B cell (primary cell): ENCODE data around the gene MPZL1. TPM values are rescaled to one million over a fixed set of nuclear protein-coding genes. Genes with fewer than 3 reads are reported as not detected.
A peak's percentile ranks its signal among the peaks of the same experiment; 100 is the strongest.

Experiments used
- ATAC-seq: fragments of 200-7000 bp; cut with Tn5 transposase; one replicate; pipeline ENCODE4 v1.10.0; 2021; ENCODE audit warnings: low read depth, mild to moderate bottlenecking, moderate number of reproducible peaks, moderate library complexity
- CTCF ChIA-PET: fragments of 350-600 bp; sonication (Branson Sonifier 250); formaldehyde crosslinking; loops from one replicate; lab custom pipeline; 2021; ENCODE audit warnings: antibody characterized with exemption, inconsistent platforms; lab: Charles Lee
- POLR2A ChIA-PET: fragments of 350-600 bp; sonication (Branson Sonifier 250); formaldehyde crosslinking; loops from one replicate; lab custom pipeline; 2021; ENCODE audit warnings: antibody characterized with exemption; lab: Charles Lee
- DNase-seq: peaks from one replicate; pipeline ENCODE4 v3.0.0; 2013
- H2AFZ ChIP-seq: 2 replicates; pipeline ENCODE4 v1.6.1; 2012; ENCODE audit warnings: mild to moderate bottlenecking, low read depth, low read length; ENCODE audit not compliant: insufficient read depth, poor library complexity, severe bottlenecking
- H3K27ac ChIP-seq, 2 donors: 1 replicate in 1 of 2; 2 replicates in 1 of 2; pipeline ENCODE4 v1.5.1; 2012 to 2013; ENCODE audit warnings: low read length in 2 of 2, mild to moderate bottlenecking in 2 of 2, moderate library complexity in 1 of 2
- H3K27me3 ChIP-seq, 4 experiments: fragments of 200-600 bp in 1 of 4; sonication (generic) in 1 of 4; replicated peaks in 1 of 4; 1 replicate in 2 of 4; 2 replicates in 2 of 4; pipeline versions ENCODE4 v1.6.1 to v1.7.0; 2013 to 2016; ENCODE audit warnings: low read length in 3 of 4, mild to moderate bottlenecking in 2 of 4, mixed read lengths in 1 of 4, moderate library complexity in 1 of 4; ENCODE audit not compliant: insufficient read depth in 4 of 4, control insufficient read depth in 3 of 4; ENCODE audit errors: control extremely low read depth in 1 of 4
- H3K36me3 ChIP-seq, 2 experiments: replicated peaks in 1 of 2; 1 replicate in 1 of 2; 2 replicates in 1 of 2; pipeline versions ENCODE4 v1.6.1 to v1.7.1; 2013; ENCODE audit warnings: low read length in 1 of 2; ENCODE audit not compliant: insufficient read depth in 2 of 2, control insufficient read depth in 1 of 2; ENCODE audit errors: control extremely low read depth in 1 of 2, extremely low read depth in 1 of 2
- H3K4me1 ChIP-seq, 2 donors: fragments of 200-600 bp in 1 of 2; sonication (generic) in 1 of 2; 1 replicate in 1 of 2; 2 replicates in 1 of 2; pipeline versions ENCODE4 v1.5.1 to v1.6.1; 2013 to 2017; ENCODE audit warnings: low read length in 2 of 2; ENCODE audit not compliant: control insufficient read depth in 2 of 2, insufficient read depth in 2 of 2
- H3K4me2 ChIP-seq: replicated peaks from 2 replicates; pipeline ENCODE3; 2012; ENCODE audit warnings: mild to moderate bottlenecking, low read depth, low read length; ENCODE audit not compliant: poor library complexity, severe bottlenecking
- H3K4me3 ChIP-seq, 5 experiments: fragments of 200-600 bp in 1 of 5; sonication (generic) in 1 of 5; 1 replicate in 3 of 5; 2 replicates in 2 of 5; pipeline versions ENCODE4 v1.5.1 to v1.7.0; 2011 to 2016; ENCODE audit warnings: low read length in 4 of 5, mild to moderate bottlenecking in 4 of 5, low read depth in 2 of 5, control low read depth in 1 of 5, moderate library complexity in 1 of 5; ENCODE audit not compliant: insufficient read depth in 1 of 5; ENCODE audit errors: control extremely low read depth in 1 of 5, extremely low read depth in 1 of 5
- H3K79me2 ChIP-seq: fragments of 200-600 bp; sonication (generic); one replicate; pipeline ENCODE4 v1.6.0; 2016; ENCODE audit warnings: low read length; ENCODE audit not compliant: control insufficient read depth, insufficient read depth
- H3K9ac ChIP-seq: fragments of 200-600 bp; sonication (generic); 2 replicates; pipeline ENCODE4 v1.6.1; 2017; ENCODE audit warnings: mild to moderate bottlenecking, low read length, moderate library complexity
- H3K9me3 ChIP-seq, 3 donors: one replicate each; pipeline versions ENCODE4 v1.6.1 to v1.7.1; 2013; ENCODE audit warnings: low read length in 2 of 3; ENCODE audit not compliant: control insufficient read depth in 2 of 3, insufficient read depth in 1 of 3; ENCODE audit errors: control extremely low read depth in 1 of 3
- H4K20me1 ChIP-seq: 2 replicates; pipeline ENCODE4 v1.6.0; 2012; ENCODE audit warnings: mild to moderate bottlenecking, low read length; ENCODE audit not compliant: insufficient read depth, control insufficient read depth, poor library complexity, severe bottlenecking
- H3K27ac Mint-ChIP-seq: one replicate; pipeline ENCODE4 v1.8.0; 2021; ENCODE audit warnings: mixed read lengths
- H3K27me3 Mint-ChIP-seq: one replicate; pipeline ENCODE4 v1.8.0; 2021; ENCODE audit warnings: mixed read lengths
- H3K4me1 Mint-ChIP-seq: one replicate; pipeline ENCODE4 v1.8.0; 2021; ENCODE audit warnings: mixed read lengths
- H3K4me3 Mint-ChIP-seq: one replicate; pipeline ENCODE4 v1.8.0; 2021; ENCODE audit warnings: mixed read lengths
- H3K9me3 Mint-ChIP-seq: one replicate; pipeline ENCODE4 v1.8.0; 2022; ENCODE audit warnings: mixed read lengths; ENCODE audit not compliant: insufficient read depth
- EZH2 ChIP-seq: IDR thresholded peaks from 2 replicates; pipeline ENCODE4 v1.6.1; 2012; ENCODE audit warnings: borderline replicate concordance, low read depth, mild to moderate bottlenecking, moderate library complexity, low read length; ENCODE audit not compliant: insufficient read depth, poor library complexity, severe bottlenecking
- WGBS: methylation state at CpG from one replicate; pipeline ENCODE4 v1.1.5; 2013; ENCODE audit warnings: missing lambda C conversion rate; ENCODE audit not compliant: insufficient coverage; 5-methylcytosine and 5-hydroxymethylcytosine counted together
- intact Hi-C: fragments of 100-400 bp; cut with micrococcal nuclease; formaldehyde crosslinking; loops from one replicate; pipeline ENCODE4 v1.10.0; 2022
- polyA plus RNA-seq: library from polyadenylated mRNA; depleted of rRNA; stranded (reverse); fragments of >200 nt; gene quantifications from 2 replicates; pipeline ENCODE4 v1.2.3, GENCODE V29; 2012
- total RNA-seq, 2 donors: library from RNA; stranded (reverse); fragments of 120-200 nt in 1 of 2; gene quantifications; 1 replicate in 1 of 2; 2 replicates in 1 of 2; pipeline versions ENCODE4 v1.2.3 to v1.2.4, GENCODE V29; 2013 to 2022
- TF ChIP-seq, protein P1 (sequence below): fragments of 200-600 bp; IDR thresholded peaks from one replicate; pipeline ENCODE4 v1.8.0; 2022; ENCODE audit warnings: antibody characterized with exemption, mild to moderate bottlenecking

The MPZL1 gene
- total and polyA plus RNA-seq, 2 donors (not counting 1 experiment from before 2014, with no cell fraction given) = 15.4 to 27.7 TPM

DNA sequence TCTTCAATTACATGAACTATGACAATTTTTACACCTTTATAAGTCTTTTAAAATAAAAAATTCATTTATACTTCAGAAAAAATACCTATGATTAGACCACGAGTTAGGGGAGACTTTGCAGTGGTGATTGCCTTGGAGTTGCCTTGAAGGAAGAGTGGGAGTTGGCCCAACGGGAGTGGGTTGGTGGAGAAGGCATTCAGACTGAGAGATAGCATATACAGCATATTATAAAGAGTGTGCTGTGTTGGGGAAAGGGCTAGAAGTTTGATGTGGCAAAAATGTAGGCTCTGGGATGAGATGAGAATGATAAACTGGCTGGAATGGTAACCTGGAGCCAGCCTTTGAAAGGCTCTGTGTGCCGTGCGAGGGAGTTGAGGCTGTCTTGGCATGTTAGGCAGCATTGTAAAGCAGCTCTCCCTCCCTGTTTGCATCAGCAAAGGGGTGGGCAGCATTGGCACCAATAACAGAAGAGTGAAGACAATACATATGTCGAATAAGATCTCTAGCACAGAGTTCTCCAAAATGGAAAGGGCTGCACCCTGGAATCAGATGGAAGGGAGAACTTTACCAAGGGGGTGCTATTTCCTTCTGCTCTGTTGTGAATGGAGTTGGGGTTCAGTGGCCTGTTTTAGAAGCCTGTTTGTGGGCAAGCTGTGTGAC is 24.4 kb downstream of the MPZL1 start:
- ChIA-PET POLR2A (no interaction called here), CTCF (no interaction called here)
- peaks cover 48% of the 10 kb centered on the region for H3K79me2 ChIP-seq
- H3K4me3 Mint-ChIP-seq = peak overlapping the region; percentile 9
- intact Hi-C loops = no loop called here
- H2AFZ ChIP-seq = peak overlapping the region; percentile 53
- TF ChIP-seq, protein P1, sequence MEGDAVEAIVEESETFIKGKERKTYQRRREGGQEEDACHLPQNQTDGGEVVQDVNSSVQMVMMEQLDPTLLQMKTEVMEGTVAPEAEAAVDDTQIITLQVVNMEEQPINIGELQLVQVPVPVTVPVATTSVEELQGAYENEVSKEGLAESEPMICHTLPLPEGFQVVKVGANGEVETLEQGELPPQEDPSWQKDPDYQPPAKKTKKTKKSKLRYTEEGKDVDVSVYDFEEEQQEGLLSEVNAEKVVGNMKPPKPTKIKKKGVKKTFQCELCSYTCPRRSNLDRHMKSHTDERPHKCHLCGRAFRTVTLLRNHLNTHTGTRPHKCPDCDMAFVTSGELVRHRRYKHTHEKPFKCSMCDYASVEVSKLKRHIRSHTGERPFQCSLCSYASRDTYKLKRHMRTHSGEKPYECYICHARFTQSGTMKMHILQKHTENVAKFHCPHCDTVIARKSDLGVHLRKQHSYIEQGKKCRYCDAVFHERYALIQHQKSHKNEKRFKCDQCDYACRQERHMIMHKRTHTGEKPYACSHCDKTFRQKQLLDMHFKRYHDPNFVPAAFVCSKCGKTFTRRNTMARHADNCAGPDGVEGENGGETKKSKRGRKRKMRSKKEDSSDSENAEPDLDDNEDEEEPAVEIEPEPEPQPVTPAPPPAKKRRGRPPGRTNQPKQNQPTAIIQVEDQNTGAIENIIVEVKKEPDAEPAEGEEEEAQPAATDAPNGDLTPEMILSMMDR = no peak
- no peak for TF ChIP-seq EZH2
- DNase-seq = no peak
- no peaks in the 10 kb centered on the region for H3K36me3 ChIP-seq
- no peak overlapping the region for H3K4me3 ChIP-seq
- no peaks in the 10 kb centered on the region for H3K9me3 Mint-ChIP-seq
- no peaks in the 10 kb centered on the region for H3K27me3 ChIP-seq
- H3K9ac ChIP-seq = no peak overlapping the region
- H4K20me1 ChIP-seq = no peaks in the 10 kb centered on the region
- peak overlapping the region; percentile 57 for H3K27ac Mint-ChIP-seq
- H3K27ac ChIP-seq = peak overlapping the region in 1 of 2 donors; percentile 11
- peaks cover 17 to 22% of the 10 kb centered on the region in 2 donors for H3K4me1 ChIP-seq
- 74% methylated on average over 5 of the region's 5 CpGs for WGBS
- peak overlapping the region; percentile 43 for H3K4me2 ChIP-seq
- H3K9me3 ChIP-seq = no peaks in the 10 kb centered on the region
- no peak for ATAC-seq
- H3K27me3 Mint-ChIP-seq = no peaks in the 10 kb centered on the region
- peaks cover 57% of the 10 kb centered on the region for H3K4me1 Mint-ChIP-seq

DNA sequence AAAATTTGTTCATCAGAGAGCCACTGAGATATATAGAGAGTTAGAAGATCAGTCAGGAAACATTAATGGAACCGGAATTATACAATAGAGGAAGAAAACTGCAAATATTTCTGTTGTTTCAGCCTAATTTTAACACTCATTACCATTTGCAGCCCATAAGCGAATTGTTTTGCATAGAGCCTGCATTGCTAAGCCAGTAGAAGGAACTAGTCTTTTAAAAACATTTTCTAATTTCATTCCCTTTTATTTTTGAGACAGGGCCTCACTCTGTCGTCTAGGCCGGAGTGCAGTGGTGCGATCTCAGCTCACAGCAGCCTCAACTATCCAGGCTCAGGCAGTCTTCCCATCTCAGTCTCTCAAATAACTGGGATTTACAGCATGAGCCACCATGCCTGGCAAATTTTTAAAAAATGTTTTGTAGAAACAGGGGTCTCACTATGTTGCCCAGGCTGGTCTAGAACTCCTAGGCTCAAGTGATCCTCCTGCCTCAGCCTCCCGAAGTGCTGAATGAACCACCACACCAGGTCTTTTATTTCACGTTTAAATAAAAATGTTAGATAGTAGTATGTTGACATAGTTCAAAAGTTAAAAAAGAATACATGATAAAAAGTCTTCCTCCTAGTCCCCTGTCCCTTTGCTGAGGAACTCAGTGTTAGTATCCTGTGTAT is 25.3 kb downstream of the MPZL1 start:
- peak; percentile 20 for DNase-seq
- ChIA-PET POLR2A (no interaction called here), CTCF (no interaction called here)
- peaks cover 18 to 26% of the 10 kb centered on the region in 2 donors for H3K4me1 ChIP-seq
- H2AFZ ChIP-seq = peak overlapping the region; percentile 53
- Mint-ChIP-seq H3K27me3 (no peaks in the 10 kb centered on the region), H3K9me3 (no peaks in the 10 kb centered on the region), H3K27ac (peak overlapping the region; percentile 91), H3K4me1 (peaks cover 59% of the 10 kb centered on the region), H3K4me3 (peak overlapping the region; percentile 50)
- no peaks in the 10 kb centered on the region for H3K27me3 ChIP-seq
- no peak for TF ChIP-seq EZH2
- TF ChIP-seq, protein P1 = no peak
- intact Hi-C loops = no loop called here
- H3K4me3 ChIP-seq = peak overlapping the region in 1 of 5 experiments; percentile 16
- ATAC-seq = peak; percentile 41
- H3K79me2 ChIP-seq = peaks cover 45% of the 10 kb centered on the region
- 6% methylated on average over 3 of the region's 7 CpGs for whole genome bisulfite sequencing
- H4K20me1 ChIP-seq = no peaks in the 10 kb centered on the region
- H3K9me3 ChIP-seq = no peaks in the 10 kb centered on the region
- no peaks in the 10 kb centered on the region for H3K36me3 ChIP-seq
- H3K4me2 ChIP-seq = peak overlapping the region; percentile 43
- peak overlapping the region; percentile 58 to 74 for H3K27ac ChIP-seq
- H3K9ac ChIP-seq = peak overlapping the region; percentile 6
